Germinal center (tissue), 1 donor: ENCODE data around the gene CASZ1.

Experiments
- DNase-seq: peaks from one replicate; pipeline ENCODE4 v3.0.0; 2012; ENCODE audit warnings: mixed read lengths, low spot score

Gene CASZ1

GRCh38 chr1:10602936-10603335 is 193.5 kb downstream of the CASZ1 start:
- no peak for DNase-seq

- DNase-seq = no peak
Observed at GRCh38 chr1:10601342-10602070, 194.9 kb downstream of the CASZ1 start.

DNA sequence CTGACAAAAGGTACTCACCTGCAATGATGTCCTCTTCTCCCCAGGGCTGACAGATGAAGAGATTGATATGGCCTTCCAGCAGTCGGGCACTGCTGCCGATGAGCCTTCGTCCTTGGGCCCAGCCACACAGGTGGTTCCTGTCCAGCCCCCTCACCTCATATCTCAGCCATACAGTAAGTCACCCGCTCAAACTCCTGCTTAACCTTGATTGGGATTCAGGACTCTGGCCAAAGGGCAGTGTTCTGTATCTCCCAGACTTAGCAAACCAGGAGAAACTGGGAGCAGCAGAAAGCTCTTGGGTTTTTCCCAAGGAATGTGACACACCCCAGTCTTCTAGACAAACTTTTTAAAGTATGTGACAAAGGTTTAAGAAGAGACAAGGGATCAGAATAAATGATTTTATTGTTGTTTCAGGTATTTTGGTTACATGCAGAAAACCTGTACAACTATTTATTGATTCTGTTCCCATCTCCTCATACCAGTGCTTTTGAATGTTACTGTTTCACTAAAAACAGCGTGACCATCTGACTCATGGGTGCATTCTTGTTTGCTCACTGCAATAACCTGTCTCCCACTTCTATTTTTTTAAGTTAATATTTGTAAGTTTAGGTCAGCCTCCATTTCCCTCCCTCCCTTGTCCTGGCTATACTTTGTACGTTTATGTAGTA is 197.1 kb downstream of the CASZ1 start:
- DNase-seq = no peak

DNA sequence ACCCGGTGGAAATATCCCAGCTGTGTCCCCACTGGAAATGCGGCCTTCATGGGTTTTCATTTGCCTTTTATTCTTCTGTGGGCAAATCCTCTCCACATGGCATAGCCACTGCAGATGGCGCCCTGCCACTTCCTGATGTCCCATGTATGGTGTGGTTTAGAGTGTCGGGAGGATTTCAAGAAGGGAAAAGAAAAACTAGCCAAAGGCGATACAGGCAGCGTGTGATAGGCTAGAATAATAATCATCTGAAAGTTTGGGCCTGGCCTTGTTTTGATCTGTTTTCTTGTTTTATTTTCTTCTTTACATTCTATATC is 198.1 kb downstream of the CASZ1 start:
- no peak for DNase-seq

DNA sequence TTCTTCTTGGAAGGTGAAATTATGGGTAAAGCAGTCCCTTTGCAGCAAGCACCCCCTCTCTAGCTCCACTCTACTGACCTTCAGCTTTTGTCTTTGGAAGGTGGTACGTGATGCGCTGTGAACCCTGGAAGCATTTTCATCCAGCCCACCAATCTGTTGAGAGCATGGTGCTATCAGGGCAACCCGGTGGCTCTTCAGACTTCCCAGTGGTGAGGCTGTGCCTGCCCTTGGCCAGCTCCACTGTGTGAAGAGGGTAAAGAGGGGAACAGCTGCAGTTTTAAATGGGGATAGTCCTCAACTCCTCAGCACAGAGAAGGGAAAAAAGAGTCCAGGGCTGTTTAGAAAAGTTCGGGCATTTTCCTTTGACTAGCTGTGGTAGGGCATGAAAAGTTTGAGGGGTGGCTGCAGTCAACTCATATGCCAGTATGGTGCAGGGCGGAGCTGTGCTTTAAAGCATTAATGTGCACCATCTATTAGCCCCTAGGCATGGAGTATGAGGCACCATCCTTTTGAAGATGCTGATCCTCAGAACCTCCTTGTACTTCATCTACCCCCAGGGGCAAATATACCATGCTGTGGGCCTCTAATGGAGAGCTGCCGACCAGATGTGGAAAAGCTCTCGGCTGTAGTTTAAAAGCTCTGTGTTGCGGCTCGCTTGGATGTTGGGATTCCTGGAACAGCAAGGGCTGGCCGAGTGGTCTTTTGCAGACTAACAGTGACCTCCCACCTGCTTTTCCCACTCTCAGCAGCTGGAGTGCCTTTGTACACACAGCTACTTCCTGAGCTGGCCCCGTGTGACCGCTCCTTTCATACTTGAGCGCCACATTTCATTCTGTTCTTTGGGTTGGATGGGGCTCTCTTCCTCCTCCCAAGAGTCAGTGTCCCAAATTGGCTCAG is 198.7 kb downstream of the CASZ1 start:
- no peak for DNase-seq

- DNase-seq = no peak
Observed at GRCh38 chr1:10596780-10597179, 199.7 kb downstream of the CASZ1 start.

DNA sequence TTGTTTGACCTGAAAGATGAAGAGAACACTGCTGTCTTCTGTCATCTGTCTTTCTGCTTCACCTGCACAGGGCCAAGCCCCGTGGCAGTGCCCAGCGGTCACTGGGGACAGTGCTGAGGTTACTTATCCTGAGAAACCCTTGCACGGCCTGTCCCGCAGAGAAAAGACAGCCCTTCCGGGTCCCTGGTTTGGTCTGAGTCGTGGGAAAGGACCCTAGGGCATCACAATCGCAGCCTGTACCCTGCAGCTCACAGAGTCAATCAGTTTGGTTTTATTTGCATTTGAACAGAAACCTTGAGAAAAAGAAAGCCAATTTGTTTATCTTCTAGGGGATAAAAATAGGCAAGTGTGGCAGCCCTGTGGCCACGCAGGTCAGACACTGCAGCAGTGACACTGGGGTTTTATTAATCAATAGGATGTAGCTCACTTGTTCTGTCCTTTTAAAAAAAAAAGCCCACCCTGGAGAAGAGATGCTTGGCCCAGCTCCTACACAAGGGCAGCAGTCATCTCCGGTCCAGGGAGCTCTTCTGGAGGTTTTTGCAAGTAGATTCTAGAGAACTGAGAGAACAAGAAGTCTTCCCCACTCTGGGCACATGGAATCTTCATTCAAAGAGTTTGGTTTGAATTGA is 201.7 kb downstream of the CASZ1 start:
- DNase-seq = no peak

- no peak for DNase-seq
Observed at GRCh38 chr1:10593750-10594149, 202.7 kb downstream of the CASZ1 start.

- DNase-seq = no peak
Observed at GRCh38 chr1:10592373-10592772, 204.1 kb downstream of the CASZ1 start.

DNA sequence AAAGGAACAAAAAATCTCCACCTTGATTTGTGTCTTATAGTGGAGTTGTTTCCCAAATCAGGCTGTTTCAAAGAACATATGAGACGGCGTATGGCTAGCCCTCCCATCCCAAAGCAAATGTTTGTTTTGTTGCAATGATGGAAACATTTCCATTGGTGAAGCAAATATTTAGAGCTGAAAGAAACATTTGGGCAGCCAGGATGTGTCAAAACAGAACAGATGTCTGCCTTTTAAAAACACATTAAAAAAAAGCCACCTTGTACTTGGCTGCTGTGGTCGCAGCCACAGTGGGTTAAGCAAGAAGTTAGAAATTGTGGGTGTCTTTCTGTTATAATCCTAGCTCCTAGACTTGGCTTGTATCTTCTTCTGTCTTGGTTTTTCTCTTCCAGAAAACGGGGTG is 205.4 kb downstream of the CASZ1 start:
- no peak for DNase-seq

DNA sequence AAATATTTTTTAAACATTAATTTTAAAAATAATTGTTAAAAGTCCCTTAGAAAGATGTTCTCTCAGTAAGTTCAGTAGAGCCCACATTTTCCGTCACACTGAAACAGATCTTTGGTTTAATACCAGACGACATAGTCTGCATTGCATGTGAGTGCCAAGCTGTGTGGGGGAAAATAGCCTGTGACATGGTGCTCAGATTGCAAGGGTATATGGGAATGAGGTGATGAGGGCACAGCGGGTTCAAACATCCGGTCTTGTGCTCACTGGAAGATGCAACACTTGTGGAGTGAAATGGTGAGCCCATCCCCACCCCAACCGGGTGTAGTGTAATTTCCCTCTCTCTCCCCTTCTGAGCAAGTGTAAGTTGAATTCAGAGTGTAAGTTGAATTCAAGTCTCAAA is 207.4 kb downstream of the CASZ1 start:
- no peak for DNase-seq

- no peak for DNase-seq
Observed at GRCh38 chr1:10588640-10589039, 207.8 kb downstream of the CASZ1 start.
